ENCODE data around the gene GALNT15.

DNA sequence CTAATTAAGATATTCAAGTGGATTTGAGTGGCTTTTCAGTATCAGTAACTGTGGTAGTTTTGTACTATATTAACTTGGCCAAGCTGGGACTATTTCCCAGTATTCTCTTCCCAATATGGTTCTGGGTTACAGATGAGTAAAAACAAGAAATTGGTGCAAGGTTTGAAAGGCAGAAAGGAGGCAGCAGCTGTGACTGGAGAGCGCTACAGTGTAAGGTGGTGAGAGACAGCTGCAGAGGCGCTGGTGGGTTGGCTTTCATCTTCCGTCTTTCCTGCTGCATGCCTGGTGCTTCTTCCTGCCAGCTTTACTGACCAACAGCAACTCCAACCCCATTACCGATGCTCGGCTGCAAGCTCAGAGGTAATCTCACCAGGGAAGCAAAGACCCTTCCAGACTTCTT, 80.4 kb downstream of the GALNT15 start:
- TF ChIP-seq, protein P1, sequence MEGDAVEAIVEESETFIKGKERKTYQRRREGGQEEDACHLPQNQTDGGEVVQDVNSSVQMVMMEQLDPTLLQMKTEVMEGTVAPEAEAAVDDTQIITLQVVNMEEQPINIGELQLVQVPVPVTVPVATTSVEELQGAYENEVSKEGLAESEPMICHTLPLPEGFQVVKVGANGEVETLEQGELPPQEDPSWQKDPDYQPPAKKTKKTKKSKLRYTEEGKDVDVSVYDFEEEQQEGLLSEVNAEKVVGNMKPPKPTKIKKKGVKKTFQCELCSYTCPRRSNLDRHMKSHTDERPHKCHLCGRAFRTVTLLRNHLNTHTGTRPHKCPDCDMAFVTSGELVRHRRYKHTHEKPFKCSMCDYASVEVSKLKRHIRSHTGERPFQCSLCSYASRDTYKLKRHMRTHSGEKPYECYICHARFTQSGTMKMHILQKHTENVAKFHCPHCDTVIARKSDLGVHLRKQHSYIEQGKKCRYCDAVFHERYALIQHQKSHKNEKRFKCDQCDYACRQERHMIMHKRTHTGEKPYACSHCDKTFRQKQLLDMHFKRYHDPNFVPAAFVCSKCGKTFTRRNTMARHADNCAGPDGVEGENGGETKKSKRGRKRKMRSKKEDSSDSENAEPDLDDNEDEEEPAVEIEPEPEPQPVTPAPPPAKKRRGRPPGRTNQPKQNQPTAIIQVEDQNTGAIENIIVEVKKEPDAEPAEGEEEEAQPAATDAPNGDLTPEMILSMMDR (conservative IDR thresholded peaks at IDR 0.05 in 1 of 2, IDR thresholded peaks at IDR 0.05 in 1 of 2; ENCODE audit: low read depth in 1 of 2, low read length in 2 of 2) = no peak
- TF ChIP-seq EZH2 (IDR thresholded peaks at IDR 0.05; ENCODE audit: low read length, missing control alignments) = no peak

Data from fibroblast of lung (primary cell).